Measurements from ENCODE around the gene RAB40C.

Gene RAB40C

GRCh38 chr16:546909-547770 is 42.7 kb upstream of the RAB40C start:
- TF ChIP-seq REST (IDR thresholded peaks at IDR 0.05; ENCODE audit: insufficient read depth in 1 of 2, low read depth in 2 of 2, low read length in 2 of 2) (no peak), SIN3A (IDR thresholded peaks at IDR 0.05; ENCODE audit: borderline replicate concordance, insufficient read depth, low read length) (no peak), FOXP2 (optimal IDR thresholded peaks at IDR 0.05; ENCODE audit: borderline replicate concordance, extremely low read depth, extremely low read length, insufficient read depth) (no peak), TAF1 (IDR thresholded peaks at IDR 0.05; ENCODE audit: borderline replicate concordance, insufficient read depth, low read length) (no peak), POLR2AphosphoS5 (IDR thresholded peaks at IDR 0.05; ENCODE audit: low read depth, low read length) (no peak)

GRCh38 chr16:548586-548985 is 41.3 kb upstream of the RAB40C start:
- TF ChIP-seq SIN3A (IDR thresholded peaks at IDR 0.05; ENCODE audit: borderline replicate concordance, insufficient read depth, low read length) (no peak), POLR2AphosphoS5 (IDR thresholded peaks at IDR 0.05; ENCODE audit: low read depth, low read length) (no peak), FOXP2 (optimal IDR thresholded peaks at IDR 0.05; ENCODE audit: borderline replicate concordance, extremely low read depth, extremely low read length, insufficient read depth) (no peak), REST (IDR thresholded peaks at IDR 0.05; ENCODE audit: insufficient read depth in 1 of 2, low read depth in 2 of 2, low read length in 2 of 2) (no peak), TAF1 (IDR thresholded peaks at IDR 0.05; ENCODE audit: borderline replicate concordance, insufficient read depth, low read length) (no peak)

- TF ChIP-seq SIN3A (IDR thresholded peaks at IDR 0.05; ENCODE audit: borderline replicate concordance, insufficient read depth, low read length) (no peak), TAF1 (IDR thresholded peaks at IDR 0.05; ENCODE audit: borderline replicate concordance, insufficient read depth, low read length) (no peak), FOXP2 (optimal IDR thresholded peaks at IDR 0.05; ENCODE audit: borderline replicate concordance, extremely low read depth, extremely low read length, insufficient read depth) (no peak), POLR2AphosphoS5 (IDR thresholded peaks at IDR 0.05; ENCODE audit: low read depth, low read length) (no peak), REST (IDR thresholded peaks at IDR 0.05; ENCODE audit: insufficient read depth in 1 of 2, low read depth in 2 of 2, low read length in 2 of 2) (no peak)
Observed at GRCh38 chr16:549544-550263, 40.2 kb upstream of the RAB40C start.

- no peak for TF ChIP-seq TAF1 (IDR thresholded peaks at IDR 0.05; ENCODE audit: borderline replicate concordance, insufficient read depth, low read length)
- TF ChIP-seq REST (IDR thresholded peaks at IDR 0.05; ENCODE audit: insufficient read depth in 1 of 2, low read depth in 2 of 2, low read length in 2 of 2), result no peak
- no peak for TF ChIP-seq POLR2AphosphoS5 (IDR thresholded peaks at IDR 0.05; ENCODE audit: low read depth, low read length)
- no peak for TF ChIP-seq FOXP2 (optimal IDR thresholded peaks at IDR 0.05; ENCODE audit: borderline replicate concordance, extremely low read depth, extremely low read length, insufficient read depth)
- no peak for TF ChIP-seq SIN3A (IDR thresholded peaks at IDR 0.05; ENCODE audit: borderline replicate concordance, insufficient read depth, low read length)
Observed at GRCh38 chr16:551210-551609, 38.7 kb upstream of the RAB40C start.
